Measurements from ENCODE around the gene KLHL26.

DNA sequence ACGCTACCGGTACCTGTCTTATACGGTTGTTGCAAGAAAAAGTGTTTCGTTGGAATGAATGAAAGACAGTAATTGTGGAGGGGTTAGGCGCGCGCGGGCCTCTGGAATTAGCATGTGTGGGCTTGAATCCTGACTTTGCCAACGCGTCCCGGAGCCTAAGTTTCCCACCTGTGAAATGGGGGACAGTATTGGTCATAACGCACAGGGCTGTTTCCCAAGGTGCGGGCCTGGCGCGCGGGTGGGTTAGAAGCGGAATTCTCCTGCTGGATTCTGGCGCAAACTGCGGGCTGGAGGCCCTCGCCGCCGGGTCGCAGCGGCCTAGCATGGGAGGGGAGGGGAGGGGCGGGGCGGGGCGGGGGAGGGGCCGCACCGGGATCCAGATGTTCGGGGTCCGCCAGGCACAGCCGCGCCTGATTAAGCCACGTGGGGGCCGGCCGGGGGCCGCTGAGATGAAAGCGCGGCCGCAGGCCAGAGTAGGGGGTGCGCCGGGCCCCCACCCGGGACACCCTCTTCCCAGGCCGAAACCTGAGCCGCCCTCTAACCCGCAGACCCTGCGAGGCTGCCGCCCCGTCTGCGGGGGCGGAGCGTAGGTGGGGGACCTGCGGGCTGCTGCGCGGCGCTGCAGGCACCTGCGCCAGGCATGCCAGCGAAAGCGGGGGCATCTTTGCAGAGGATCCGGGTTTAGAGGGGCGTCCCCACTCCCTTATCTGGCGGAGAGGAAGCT is 25.3 kb upstream of the KLHL26 start:
- TF ChIP-seq, protein P1, sequence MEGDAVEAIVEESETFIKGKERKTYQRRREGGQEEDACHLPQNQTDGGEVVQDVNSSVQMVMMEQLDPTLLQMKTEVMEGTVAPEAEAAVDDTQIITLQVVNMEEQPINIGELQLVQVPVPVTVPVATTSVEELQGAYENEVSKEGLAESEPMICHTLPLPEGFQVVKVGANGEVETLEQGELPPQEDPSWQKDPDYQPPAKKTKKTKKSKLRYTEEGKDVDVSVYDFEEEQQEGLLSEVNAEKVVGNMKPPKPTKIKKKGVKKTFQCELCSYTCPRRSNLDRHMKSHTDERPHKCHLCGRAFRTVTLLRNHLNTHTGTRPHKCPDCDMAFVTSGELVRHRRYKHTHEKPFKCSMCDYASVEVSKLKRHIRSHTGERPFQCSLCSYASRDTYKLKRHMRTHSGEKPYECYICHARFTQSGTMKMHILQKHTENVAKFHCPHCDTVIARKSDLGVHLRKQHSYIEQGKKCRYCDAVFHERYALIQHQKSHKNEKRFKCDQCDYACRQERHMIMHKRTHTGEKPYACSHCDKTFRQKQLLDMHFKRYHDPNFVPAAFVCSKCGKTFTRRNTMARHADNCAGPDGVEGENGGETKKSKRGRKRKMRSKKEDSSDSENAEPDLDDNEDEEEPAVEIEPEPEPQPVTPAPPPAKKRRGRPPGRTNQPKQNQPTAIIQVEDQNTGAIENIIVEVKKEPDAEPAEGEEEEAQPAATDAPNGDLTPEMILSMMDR (IDR thresholded peaks at IDR 0.05; ENCODE audit: borderline replicate concordance, extremely low read depth, low read length, poor library complexity, severe bottlenecking) = no peak
- TF ChIP-seq EZH2 (IDR thresholded peaks at IDR 0.05; ENCODE audit: borderline replicate concordance, low read depth, low read length, severe bottlenecking) = no peak

All from DND-41 (cell line).